Measurements from ENCODE around the gene GGPS1.
"Not testable (repeated sequence)": the region's sequence is repeated elsewhere in the genome, so short reads cannot be mapped to it uniquely, and the experiment has no call there.

The GGPS1 gene

DNA sequence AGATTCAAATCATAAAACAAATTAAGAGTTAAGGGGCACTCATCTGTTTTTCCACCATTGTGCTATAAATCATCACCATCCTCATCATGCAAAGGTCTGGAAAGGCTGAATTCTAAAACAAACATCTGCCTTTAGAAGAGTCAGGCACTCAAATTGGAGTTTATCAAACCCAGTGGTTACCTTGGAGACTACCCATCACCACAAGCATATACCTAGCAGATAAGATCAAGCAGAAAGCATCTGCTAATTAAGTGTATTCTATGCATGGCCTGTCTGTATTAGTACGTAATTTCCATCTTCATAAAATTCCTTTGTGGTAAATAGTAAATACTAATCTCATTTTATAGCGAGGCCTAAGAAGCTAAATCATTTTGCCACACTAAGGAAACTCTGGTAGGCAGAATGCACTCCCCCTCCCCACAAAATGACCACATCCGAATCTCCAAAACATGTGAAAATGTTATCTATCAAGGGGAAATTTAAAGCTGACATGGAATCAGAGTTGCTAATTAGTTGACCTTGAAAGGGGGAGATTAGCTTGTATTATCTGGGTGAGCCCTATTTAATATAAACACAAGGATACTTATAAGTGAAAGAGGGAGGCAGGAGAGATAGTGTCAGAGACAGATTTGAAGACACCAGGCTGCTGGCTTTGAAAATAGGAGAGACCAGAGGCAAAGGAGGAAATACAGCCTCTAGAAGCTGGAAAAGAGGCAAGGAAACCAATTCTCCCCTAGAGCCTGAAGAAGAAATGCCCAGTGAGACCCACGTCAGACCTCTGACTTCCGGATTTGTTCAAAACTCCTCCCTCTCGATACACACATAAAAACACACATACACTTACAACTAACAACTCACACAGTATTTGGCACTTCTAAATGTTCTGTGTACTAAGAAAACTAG is 23.6 kb upstream of the GGPS1 start:
- Histone ChIP-seq H3K27ac (ENCODE audit: insufficient read depth, low read depth, low read length, poor library complexity, severe bottlenecking) (peak overlapping the region; percentile 16), H3K36me3 (ENCODE audit: control insufficient read depth, insufficient read depth, low read length) (no peaks in the 10 kb centered on the region), H3K4me3 (ENCODE audit: insufficient read depth, low read depth, low read length) (no peak overlapping the region), H3K4me1 (ENCODE audit: control insufficient read depth, insufficient read depth, low read length) (no peaks in the 10 kb centered on the region), H3K27me3 (ENCODE audit: control insufficient read depth, insufficient read depth, low read length, poor library complexity, severe bottlenecking) (no peaks in the 10 kb centered on the region), H3K9me3 (ENCODE audit: control insufficient read depth, low read length) (no peaks in the 10 kb centered on the region)
- WGBS, 2 experiments = 87 to 93% methylated on average over 4 to 6 of the region's 6 CpGs

GRCh38 chr1:235307158-235308124 is 20.9 kb upstream of the GGPS1 start:
- H3K36me3 ChIP-seq (ENCODE audit: control insufficient read depth, insufficient read depth, low read length) = no peaks in the 10 kb centered on the region
- 95 to 100% methylated on average over 7 of the region's 7 CpGs for WGBS, 2 experiments
- no peak overlapping the region for H3K27ac ChIP-seq (ENCODE audit: insufficient read depth, low read depth, low read length, poor library complexity, severe bottlenecking)
- H3K4me3 ChIP-seq (ENCODE audit: insufficient read depth, low read depth, low read length) = no peak overlapping the region
- H3K27me3 ChIP-seq (ENCODE audit: control insufficient read depth, insufficient read depth, low read length, poor library complexity, severe bottlenecking) = no peaks in the 10 kb centered on the region
- no peaks in the 10 kb centered on the region for H3K4me1 ChIP-seq (ENCODE audit: control insufficient read depth, insufficient read depth, low read length)
- H3K9me3 ChIP-seq (ENCODE audit: control insufficient read depth, low read length) = no peaks in the 10 kb centered on the region

DNA sequence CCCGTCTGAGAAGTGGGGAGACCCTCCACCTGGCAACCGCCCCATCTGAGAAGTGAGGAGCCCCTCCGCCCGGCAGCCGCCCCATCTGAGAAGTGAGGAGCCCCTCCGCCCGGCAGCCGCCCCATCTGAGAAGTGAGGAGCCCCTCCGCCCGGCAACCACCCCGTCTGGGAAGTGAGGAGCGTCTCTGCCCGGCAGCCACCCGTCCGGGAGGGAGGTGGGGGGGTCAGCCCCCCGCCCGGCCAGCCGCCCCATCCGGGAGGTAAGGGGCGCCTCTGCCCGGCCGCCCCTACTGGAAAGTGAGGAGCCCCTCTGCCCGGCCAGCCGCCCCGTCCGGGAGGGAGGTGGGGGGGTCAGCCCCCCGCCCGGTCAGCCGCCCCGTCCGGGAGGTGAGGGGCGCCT is 19.2 kb upstream of the GGPS1 start:
- H3K27ac ChIP-seq (ENCODE audit: insufficient read depth, low read depth, low read length, poor library complexity, severe bottlenecking); H3K36me3 ChIP-seq (ENCODE audit: control insufficient read depth, insufficient read depth, low read length); H3K4me1 ChIP-seq (ENCODE audit: control insufficient read depth, insufficient read depth, low read length); H3K27me3 ChIP-seq (ENCODE audit: control insufficient read depth, insufficient read depth, low read length, poor library complexity, severe bottlenecking); H3K4me3 ChIP-seq (ENCODE audit: insufficient read depth, low read depth, low read length); H3K9me3 ChIP-seq (ENCODE audit: control insufficient read depth, low read length): not testable (repeated sequence)
- 95 to 96% methylated on average over 20 to 22 of the region's 32 CpGs for WGBS, 2 experiments

GRCh38 chr1:235313262-235313661 is 15.1 kb upstream of the GGPS1 start:
- H3K9me3 ChIP-seq (ENCODE audit: control insufficient read depth, low read length) = no peaks in the 10 kb centered on the region
- WGBS, 2 experiments = 91 to 93% methylated on average over 6 of the region's 6 CpGs
- no peaks in the 10 kb centered on the region for H3K27me3 ChIP-seq (ENCODE audit: control insufficient read depth, insufficient read depth, low read length, poor library complexity, severe bottlenecking)
- H3K36me3 ChIP-seq (ENCODE audit: control insufficient read depth, insufficient read depth, low read length) = no peaks in the 10 kb centered on the region
- H3K4me1 ChIP-seq (ENCODE audit: control insufficient read depth, insufficient read depth, low read length) = no peaks in the 10 kb centered on the region
- no peak overlapping the region for H3K4me3 ChIP-seq (ENCODE audit: insufficient read depth, low read depth, low read length)
- peak overlapping the region; percentile 40 for H3K27ac ChIP-seq (ENCODE audit: insufficient read depth, low read depth, low read length, poor library complexity, severe bottlenecking)

DNA sequence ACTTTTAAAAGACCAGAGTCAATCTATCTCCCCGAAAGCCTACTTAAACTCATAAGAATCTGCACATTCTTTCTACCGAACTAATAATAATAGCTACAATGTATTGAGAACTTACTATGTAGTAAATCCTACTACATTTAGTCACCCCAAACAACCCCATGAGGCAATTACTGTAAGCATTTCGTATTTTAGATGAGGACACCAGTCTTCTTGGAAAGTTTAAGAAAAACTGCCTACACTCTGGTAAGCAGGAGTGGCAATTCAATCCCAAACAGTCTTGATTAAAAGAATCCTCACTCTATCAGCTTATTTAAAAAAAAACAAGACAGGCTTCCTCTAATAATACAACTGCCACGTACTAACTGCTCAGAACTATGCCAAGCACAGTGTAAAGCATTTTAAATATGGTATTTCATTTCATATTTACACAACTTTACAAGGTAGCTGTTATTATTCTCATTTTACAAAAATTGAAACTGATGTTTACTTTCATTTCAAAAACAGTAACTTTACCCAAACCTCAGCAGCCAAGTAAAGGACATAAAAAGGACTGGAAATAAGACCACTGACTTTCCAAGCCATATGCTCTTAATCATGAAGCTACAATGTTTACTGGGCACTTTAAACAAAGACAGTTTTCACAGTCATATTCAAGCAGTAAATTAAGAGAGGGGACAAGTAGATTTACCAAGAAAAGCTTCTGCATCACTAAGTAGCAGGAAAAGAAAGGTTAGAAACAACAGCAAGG is 14.3 kb upstream of the GGPS1 start:
- Histone ChIP-seq H3K27ac (ENCODE audit: insufficient read depth, low read depth, low read length, poor library complexity, severe bottlenecking) (no peak overlapping the region), H3K36me3 (ENCODE audit: control insufficient read depth, insufficient read depth, low read length) (peaks cover 6% of the 10 kb centered on the region), H3K4me3 (ENCODE audit: insufficient read depth, low read depth, low read length) (no peak overlapping the region), H3K4me1 (ENCODE audit: control insufficient read depth, insufficient read depth, low read length) (no peaks in the 10 kb centered on the region), H3K27me3 (ENCODE audit: control insufficient read depth, insufficient read depth, low read length, poor library complexity, severe bottlenecking) (no peaks in the 10 kb centered on the region), H3K9me3 (ENCODE audit: control insufficient read depth, low read length) (no peaks in the 10 kb centered on the region)
- 86 to 93% methylated on average over 3 to 4 of the region's 4 CpGs for WGBS, 2 experiments

DNA sequence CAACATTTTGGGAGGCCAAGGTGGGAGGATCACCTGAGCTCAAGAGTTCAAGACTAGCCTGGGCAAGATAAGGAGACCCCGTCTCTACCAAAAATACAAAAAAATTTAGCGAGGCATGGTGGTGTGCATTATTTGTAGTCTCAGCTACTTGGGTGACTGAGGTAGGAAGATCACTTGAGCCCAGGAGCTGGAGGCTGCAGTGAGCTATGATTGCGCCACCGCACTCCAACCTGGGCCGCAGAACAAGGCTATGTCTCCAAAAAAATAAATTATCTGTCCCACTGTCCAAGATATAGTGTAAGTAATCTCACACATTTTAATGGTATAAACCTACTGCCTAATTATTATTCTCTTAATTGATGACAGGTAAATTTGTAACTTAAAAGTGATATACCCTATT is 13.2 kb upstream of the GGPS1 start:
- Histone ChIP-seq H3K4me3 (ENCODE audit: insufficient read depth, low read depth, low read length) (no peak overlapping the region), H3K9me3 (ENCODE audit: control insufficient read depth, low read length) (no peaks in the 10 kb centered on the region), H3K27me3 (ENCODE audit: control insufficient read depth, insufficient read depth, low read length, poor library complexity, severe bottlenecking) (no peaks in the 10 kb centered on the region), H3K4me1 (ENCODE audit: control insufficient read depth, insufficient read depth, low read length) (no peaks in the 10 kb centered on the region), H3K27ac (ENCODE audit: insufficient read depth, low read depth, low read length, poor library complexity, severe bottlenecking) (no peak overlapping the region), H3K36me3 (ENCODE audit: control insufficient read depth, insufficient read depth, low read length) (peaks cover 6% of the 10 kb centered on the region)
- 83 to 93% methylated on average over 5 of the region's 5 CpGs for WGBS, 2 experiments

GRCh38 chr1:235315735-235316134 is 12.6 kb upstream of the GGPS1 start:
- Histone ChIP-seq H3K4me1 (ENCODE audit: control insufficient read depth, insufficient read depth, low read length) (no peaks in the 10 kb centered on the region), H3K27me3 (ENCODE audit: control insufficient read depth, insufficient read depth, low read length, poor library complexity, severe bottlenecking) (no peaks in the 10 kb centered on the region), H3K36me3 (ENCODE audit: control insufficient read depth, insufficient read depth, low read length) (peaks cover 6% of the 10 kb centered on the region), H3K4me3 (ENCODE audit: insufficient read depth, low read depth, low read length) (no peak overlapping the region), H3K9me3 (ENCODE audit: control insufficient read depth, low read length) (no peaks in the 10 kb centered on the region), H3K27ac (ENCODE audit: insufficient read depth, low read depth, low read length, poor library complexity, severe bottlenecking) (no peak overlapping the region)
- 92% methylated on average over 2 of the region's 4 CpGs; no CpG with 5 or more reads in 1 of the 2 experiments for WGBS, 2 experiments

DNA sequence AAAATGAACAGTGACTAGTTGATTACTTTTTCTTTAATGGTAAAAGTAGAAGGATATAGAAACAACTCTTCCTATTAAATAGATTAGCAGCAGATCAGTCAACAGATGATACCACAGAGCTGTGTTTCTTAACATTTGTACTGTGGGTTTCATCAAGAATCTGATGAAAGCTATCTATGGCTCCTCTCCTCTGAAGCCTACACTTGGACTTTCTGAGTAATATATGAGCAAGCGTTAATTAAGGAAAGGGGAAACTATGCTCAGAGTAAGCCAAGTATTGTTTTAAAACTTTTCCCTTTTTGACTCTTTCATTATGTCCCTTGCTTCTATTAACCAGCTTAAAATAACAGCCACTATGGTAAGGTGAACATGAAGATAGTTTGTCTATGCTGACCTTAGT is 11.2 kb upstream of the GGPS1 start:
- Histone ChIP-seq H3K27me3 (ENCODE audit: control insufficient read depth, insufficient read depth, low read length, poor library complexity, severe bottlenecking) (no peaks in the 10 kb centered on the region), H3K36me3 (ENCODE audit: control insufficient read depth, insufficient read depth, low read length) (peaks cover 6% of the 10 kb centered on the region), H3K4me1 (ENCODE audit: control insufficient read depth, insufficient read depth, low read length) (no peaks in the 10 kb centered on the region), H3K4me3 (ENCODE audit: insufficient read depth, low read depth, low read length) (no peak overlapping the region), H3K27ac (ENCODE audit: insufficient read depth, low read depth, low read length, poor library complexity, severe bottlenecking) (no peak overlapping the region), H3K9me3 (ENCODE audit: control insufficient read depth, low read length) (no peaks in the 10 kb centered on the region)
- WGBS, 2 experiments = 100% methylated on average over 1 of the region's 1 CpG

DNA sequence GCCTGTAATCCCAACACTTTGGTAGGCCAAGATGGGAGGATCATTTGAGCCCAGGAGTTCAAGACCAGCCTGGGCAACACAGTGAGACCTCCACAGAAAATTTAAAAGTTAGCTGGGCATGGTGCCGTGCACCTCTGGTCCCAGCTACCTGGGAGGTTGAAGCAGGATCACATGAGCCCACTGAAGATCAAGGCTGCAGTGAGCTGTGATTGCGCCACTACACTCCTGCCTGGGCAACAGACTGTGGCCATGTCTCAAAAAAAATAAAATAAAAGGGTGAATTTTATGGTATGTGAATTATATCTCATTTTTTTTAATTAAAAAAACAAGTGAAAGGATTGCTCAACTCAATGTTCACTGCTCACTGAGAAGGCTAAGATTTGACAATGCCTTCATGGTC is 9.1 kb upstream of the GGPS1 start:
- 96 to 97% methylated on average over 2 of the region's 2 CpGs for WGBS, 2 experiments
- Histone ChIP-seq H3K9me3 (ENCODE audit: control insufficient read depth, low read length) (no peaks in the 10 kb centered on the region), H3K4me3 (ENCODE audit: insufficient read depth, low read depth, low read length) (no peak overlapping the region), H3K4me1 (ENCODE audit: control insufficient read depth, insufficient read depth, low read length) (no peaks in the 10 kb centered on the region), H3K27ac (ENCODE audit: insufficient read depth, low read depth, low read length, poor library complexity, severe bottlenecking) (no peak overlapping the region), H3K36me3 (ENCODE audit: control insufficient read depth, insufficient read depth, low read length) (peaks cover 6% of the 10 kb centered on the region), H3K27me3 (ENCODE audit: control insufficient read depth, insufficient read depth, low read length, poor library complexity, severe bottlenecking) (no peaks in the 10 kb centered on the region)
